Ureter (tissue), 1 donor: ENCODE measurements around the gene CEACAM18. TPM values are rescaled to one million over a fixed set of nuclear protein-coding genes. Genes with fewer than 3 reads are reported as not detected.

ENCODE experiments used
- DNase-seq: peaks from one replicate; pipeline ENCODE4 v3.0.0-alpha.2; 2020; ENCODE audit warnings: low spot score
- total RNA-seq: library from RNA; stranded (reverse); gene quantifications from one replicate; pipeline ENCODE4 v1.2.4, GENCODE V29; 2023
- donor health status: DM: yes; HTN: yes; CAD: no.

CEACAM18 gene
- total RNA-seq, 1 donor from 2014 or later = not detected

DNA sequence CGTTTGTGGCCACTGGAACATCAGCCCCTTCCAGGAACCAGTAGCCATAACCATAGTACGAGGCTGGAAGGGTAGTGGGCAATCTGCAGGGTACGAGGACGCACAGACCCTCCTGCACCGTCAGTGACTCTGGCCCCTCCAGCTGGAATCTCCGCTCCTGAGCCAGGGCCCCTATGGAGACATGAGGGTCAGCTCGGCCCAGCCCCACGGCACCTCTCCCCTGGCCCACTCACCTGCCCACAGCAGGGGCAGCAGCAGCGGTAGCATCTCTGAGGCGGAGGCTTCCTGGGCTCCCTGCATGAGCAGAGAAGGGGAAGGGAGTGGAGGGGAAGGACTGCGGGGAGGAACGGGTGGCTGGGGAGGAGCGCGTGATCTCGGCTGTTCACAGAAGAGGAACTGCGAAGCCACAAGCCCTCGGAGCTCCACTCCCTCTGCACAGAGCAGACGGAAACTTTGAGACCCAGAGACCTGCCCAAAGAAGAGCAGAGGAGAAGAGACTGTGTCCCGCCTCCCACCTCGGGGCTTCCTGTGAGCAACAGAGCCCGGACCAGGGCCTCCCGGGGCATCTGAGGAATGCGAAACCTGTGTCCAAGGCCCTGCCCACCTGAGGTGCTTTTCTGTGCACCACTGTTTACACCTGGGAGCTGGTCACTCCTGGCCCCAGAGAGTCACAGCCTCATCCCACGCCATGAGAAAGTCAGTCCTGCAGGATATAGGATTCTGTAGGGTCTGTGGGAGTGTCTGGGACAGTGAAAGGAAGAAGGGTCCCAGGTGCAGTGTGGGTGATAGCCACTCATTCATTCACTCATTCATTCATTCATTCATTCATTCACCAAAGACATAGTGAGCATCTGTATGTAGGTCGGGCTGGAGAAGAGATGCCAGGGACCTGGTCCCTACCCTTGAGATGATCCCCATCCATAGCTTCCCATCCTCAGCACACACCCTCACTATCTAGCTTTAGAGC, 53.3 kb downstream of the CEACAM18 start, which contains the start of gene SIGLEC6:
Gene SIGLEC6 (minus strand): TSS at position 322 of the 967 bp plus-strand sequence. CDS start 22 bp downstream, at position 300.
- no peak for DNase-seq

- no peak for DNase-seq
Observed at GRCh38 chr19:51535535-51535934, 57.2 kb downstream of the CEACAM18 start.

DNA sequence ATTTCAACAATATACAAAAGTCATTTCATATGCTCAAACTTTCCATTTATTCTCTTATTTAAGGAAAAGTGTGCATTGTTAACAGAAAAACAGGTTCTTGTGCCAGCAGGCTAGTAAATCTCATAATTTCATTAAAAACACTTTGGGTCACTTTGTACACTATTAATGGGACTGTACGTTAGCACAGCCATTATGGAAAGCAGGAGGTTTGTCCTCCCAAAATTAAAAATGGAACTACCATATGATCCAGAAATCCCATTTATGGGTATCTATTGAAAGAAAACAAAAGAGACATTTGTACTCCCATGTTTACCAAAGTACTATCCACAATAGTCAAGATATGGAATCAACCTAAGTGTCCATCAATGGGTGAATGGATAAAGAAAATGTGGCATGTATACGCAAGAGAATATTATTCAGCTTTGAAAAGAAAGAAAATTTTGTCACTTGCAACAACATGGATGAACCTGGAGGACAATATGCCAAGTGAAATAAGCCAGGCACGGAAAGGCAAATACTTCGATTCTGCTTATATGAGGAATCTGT, 61.6 kb downstream of the CEACAM18 start:
- no peak for DNase-seq

Other genes starting within 250 kb of the CEACAM18 start
- gene SIGLECL1, start 227.5 kb upstream of the CEACAM18 start, total RNA-seq = not detected
- gene IGLON5, start 166.9 kb upstream of the CEACAM18 start, total RNA-seq = not detected
- gene VSIG10L, start 136.4 kb upstream of the CEACAM18 start, total RNA-seq = 2.1 TPM
- 73.4 TPM for gene ETFB, start 112.2 kb upstream of the CEACAM18 start, total RNA-seq
- gene CLDND2, start 109.5 kb upstream of the CEACAM18 start, total RNA-seq = 1.7 TPM
- 1.7 TPM for gene NKG7, start 105.9 kb upstream of the CEACAM18 start, total RNA-seq
- not detected for gene LIM2, start 90.6 kb upstream of the CEACAM18 start, total RNA-seq
- not detected for gene C19orf84, start 87.9 kb upstream of the CEACAM18 start, total RNA-seq
- gene SIGLEC10, start 60.9 kb upstream of the CEACAM18 start, total RNA-seq = 14.0 TPM
- gene SIGLEC8, start 20.1 kb upstream of the CEACAM18 start, total RNA-seq = 6.3 TPM
- gene SIGLEC12, start 23.3 kb downstream of the CEACAM18 start, total RNA-seq = 0.34 TPM
- gene SIGLEC6, start 53.1 kb downstream of the CEACAM18 start, total RNA-seq = 2.2 TPM
- gene ZNF175, start 92.7 kb downstream of the CEACAM18 start, total RNA-seq = 16.0 TPM
- gene SIGLEC5, start 151.9 kb downstream of the CEACAM18 start, total RNA-seq = 1.2 TPM
- gene SIGLEC14, start 168.3 kb downstream of the CEACAM18 start, total RNA-seq = 4.2 TPM
- 25.6 TPM for gene SPACA6, start 214.8 kb downstream of the CEACAM18 start, total RNA-seq
- 0.18 TPM for gene HAS1, start 245.5 kb downstream of the CEACAM18 start, total RNA-seq